ENCODE results near the gene FNBP1L. TPM values are rescaled to one million over a fixed set of nuclear protein-coding genes. Genes with fewer than 3 reads are reported as not detected.

Gene FNBP1L
- total RNA-seq, 6 experiments from 2014 or later: 9.0 to 15.6 (median 12.1) TPM

DNA sequence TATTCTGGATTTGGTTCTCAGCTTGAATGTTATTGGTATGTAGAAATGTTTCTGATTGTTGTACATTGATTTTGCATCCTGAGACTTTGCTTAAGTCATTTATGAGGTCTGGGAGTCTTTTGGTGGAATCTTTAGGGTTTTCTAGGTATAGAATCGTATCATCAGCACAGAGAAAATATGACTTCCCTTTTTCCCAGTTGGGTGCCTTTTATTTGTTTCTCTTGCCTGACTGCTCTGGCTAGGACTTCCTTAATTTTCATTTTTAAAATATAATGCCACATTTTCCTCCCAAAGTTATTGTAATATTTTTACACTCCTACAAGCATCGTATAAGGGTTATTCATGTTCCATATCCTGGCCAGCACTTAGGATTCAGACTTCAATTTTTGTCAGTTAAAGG lies 111.1 kb downstream of the FNBP1L start:
- Histone ChIP-seq H3K4me1 (peaks cover 0 to 6% (median 0%) of the 10 kb centered on the region in 4 donors), H3K27me3 (no peaks in the 10 kb centered on the region), H3K36me3 (peaks cover 0 to 18% (median 6%) of the 10 kb centered on the region in 4 donors), H3K9me3 (no peaks in the 10 kb centered on the region), H3K27ac (no peak overlapping the region), H3K4me3 (no peak overlapping the region)
- ATAC-seq: no peak
- TF ChIP-seq CTCF (IDR thresholded peaks at IDR 0.05) (no peak), POLR2A (IDR thresholded peaks at IDR 0.05) (no peak)
- DNase-seq: no peak
- 78% methylated on average over 2 of the region's 2 CpGs for WGBS (ENCODE audit: insufficient coverage, low coverage, low lambda C conversion rate, missing lambda C conversion rate)
- intact Hi-C loops (cut with DNase I): no loop called here

- H3K4me1 ChIP-seq: no peaks in the 10 kb centered on the region
- no peak overlapping the region for H3K4me3 ChIP-seq
- H3K27me3 ChIP-seq: no peaks in the 10 kb centered on the region
- DNase-seq: no peak
- no peak overlapping the region for H3K27ac ChIP-seq
- ATAC-seq: no peak
- TF ChIP-seq POLR2A (IDR thresholded peaks at IDR 0.05) (no peak), CTCF (IDR thresholded peaks at IDR 0.05) (no peak)
- intact Hi-C loops (cut with DNase I): no loop called here
- H3K36me3 ChIP-seq: peaks cover 0 to 22% (median 6%) of the 10 kb centered on the region in 4 donors
- H3K9me3 ChIP-seq: no peaks in the 10 kb centered on the region
These were observed 111.8 kb downstream of the FNBP1L start for GRCh38 chr1:93559695-93560094.

DNA sequence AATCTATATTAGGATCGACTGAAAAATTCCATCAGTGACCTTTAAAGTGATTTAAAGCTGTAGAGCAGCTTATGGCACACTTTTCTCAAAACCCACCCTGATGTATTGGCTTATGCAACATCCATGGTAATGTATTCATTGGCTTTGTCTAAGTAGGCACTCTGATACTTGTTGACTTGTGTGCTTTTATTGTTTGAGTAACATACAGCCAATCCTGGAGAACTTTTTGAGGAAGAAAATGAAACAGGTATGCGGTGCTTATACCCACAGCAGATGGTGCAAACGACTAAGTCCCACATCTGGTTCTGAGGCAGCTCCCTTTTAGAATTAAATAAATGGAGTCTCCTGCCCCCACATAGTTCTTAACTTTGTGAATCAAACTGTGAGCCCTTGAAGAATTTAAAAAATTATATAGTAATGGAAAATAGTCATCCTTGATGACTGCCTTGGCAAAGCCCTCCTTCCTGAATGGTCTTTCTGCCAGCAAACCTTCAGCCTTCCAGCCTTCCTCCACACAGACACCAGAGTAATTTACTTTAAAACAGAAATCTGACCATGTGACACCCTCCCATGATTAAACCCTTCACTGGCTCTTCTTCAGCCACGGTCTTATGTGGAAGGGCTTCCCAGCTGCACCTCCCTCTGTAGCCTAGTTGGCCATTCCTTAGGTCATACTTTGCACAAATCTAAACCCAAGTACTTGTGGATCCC lies 117.7 kb downstream of the FNBP1L start:
- no peaks in the 10 kb centered on the region for H3K4me1 ChIP-seq
- DNase-seq (no peak), ATAC-seq (no peak)
- WGBS (ENCODE audit: insufficient coverage, low coverage, low lambda C conversion rate, missing lambda C conversion rate): 76% methylated on average over 4 of the region's 4 CpGs
- intact Hi-C loops (cut with DNase I): no loop called here
- no peaks in the 10 kb centered on the region for H3K9me3 ChIP-seq
- peaks cover 0 to 60% (median 19%) of the 10 kb centered on the region in 4 donors for H3K36me3 ChIP-seq
- no peak for TF ChIP-seq CTCF (IDR thresholded peaks at IDR 0.05)
- no peak for TF ChIP-seq POLR2A (IDR thresholded peaks at IDR 0.05)
- no peak overlapping the region for H3K27ac ChIP-seq
- no peak overlapping the region for H3K4me3 ChIP-seq
- no peaks in the 10 kb centered on the region for H3K27me3 ChIP-seq

- intact Hi-C loops (cut with DNase I): no loop called here
- no peaks in the 10 kb centered on the region for H3K27me3 ChIP-seq
- TF ChIP-seq CTCF (IDR thresholded peaks at IDR 0.05): no peak
- no peak for TF ChIP-seq POLR2A (IDR thresholded peaks at IDR 0.05)
- ATAC-seq (no peak), DNase-seq (no peak)
- peaks cover 0 to 61% (median 19%) of the 10 kb centered on the region in 4 donors for H3K36me3 ChIP-seq
- WGBS (ENCODE audit: insufficient coverage, low coverage, low lambda C conversion rate, missing lambda C conversion rate): 83% methylated on average over 7 of the region's 10 CpGs
- no peaks in the 10 kb centered on the region for H3K9me3 ChIP-seq
- no peaks in the 10 kb centered on the region for H3K4me1 ChIP-seq
- no peak overlapping the region for H3K4me3 ChIP-seq
- no peak overlapping the region for H3K27ac ChIP-seq
These were observed 118.3 kb downstream of the FNBP1L start for GRCh38 chr1:93566227-93566626.

Measured in right lobe of liver (tissue), 6 donors.